Thyroid gland (tissue), 4 donors: ENCODE results near the gene PTRH1.

ENCODE experiments used
- CTCF ChIP-seq, 6 experiments: fragments of 200-600 bp in 3 of 6; fragments of 450-650 bp in 3 of 6; sonication (generic) in 3 of 6; IDR thresholded peaks; one replicate each; pipeline ENCODE4 v1.5.1; 2016 to 2019; ENCODE audit warnings: antibody characterized with exemption in 6 of 6, mild to moderate bottlenecking in 2 of 6, inconsistent platforms in 1 of 6, moderate library complexity in 1 of 6
- POLR2A ChIP-seq, 2 donors: fragments of 450-650 bp; IDR thresholded peaks; one replicate each; pipeline ENCODE4 v1.6.1; 2017; ENCODE audit warnings: antibody characterized with exemption in 2 of 2, mild to moderate bottlenecking in 2 of 2, moderate library complexity in 1 of 2

DNA sequence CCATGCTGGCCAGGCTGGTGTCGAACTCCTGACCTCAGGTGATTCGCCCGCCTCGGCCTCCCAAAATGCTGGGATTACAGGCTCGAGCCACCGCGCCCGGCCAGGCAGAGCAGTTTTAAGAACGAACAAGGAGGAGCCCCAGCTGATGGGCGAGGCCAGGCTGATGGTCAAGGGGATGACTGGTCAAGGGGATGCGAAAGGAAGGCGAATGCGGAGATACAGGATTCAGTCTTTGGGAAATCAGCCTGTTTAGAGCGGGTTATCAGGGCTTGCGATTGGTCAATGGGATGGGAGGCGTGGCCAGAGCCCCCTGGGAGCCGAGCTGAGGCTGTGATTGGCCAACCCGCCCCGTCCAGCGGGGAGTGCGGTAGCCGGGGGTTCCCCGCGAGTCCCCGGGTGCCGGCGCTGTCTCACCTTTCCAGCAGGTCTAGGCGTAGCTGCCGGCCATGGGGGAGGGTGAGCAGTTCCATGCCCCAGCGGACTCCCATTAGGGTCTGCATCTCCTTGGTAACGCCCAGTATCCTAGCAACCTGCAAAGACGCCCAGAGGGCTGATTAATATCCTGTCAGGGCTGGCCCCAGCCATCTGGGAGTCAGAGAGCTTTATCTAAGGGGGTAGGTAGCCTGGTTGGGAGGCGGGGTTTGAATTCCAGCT lies 27.1 kb upstream of the PTRH1 start:
- TF ChIP-seq CTCF (IDR thresholded peaks at IDR 0.05), result no peak
- no peak for TF ChIP-seq POLR2A (IDR thresholded peaks at IDR 0.05)
